HL-60 (cell line): ENCODE measurements around the gene LMOD1.

Source experiments
- DNase-seq, 2 experiments: peaks; one replicate each; pipeline ENCODE4 v3.0.0-alpha.2; 2010 to 2020; ENCODE audit warnings: low read depth in 1 of 2, low spot score in 1 of 2
- H3K27ac ChIP-seq: fragments of 250-450 bp; sonication (Bioruptor Pico); replicated peaks from 2 replicates; pipeline ENCODE4 v1.5.1; 2020; ENCODE audit warnings: mild to moderate bottlenecking, moderate library complexity
- H3K27me3 ChIP-seq: fragments of 250-450 bp; sonication (Bioruptor Pico); 2 replicates; pipeline ENCODE4 v1.5.1; 2021; ENCODE audit warnings: mild to moderate bottlenecking, moderate library complexity; ENCODE audit not compliant: insufficient read depth, poor library complexity, severe bottlenecking
- H3K4me3 ChIP-seq: replicated peaks from 2 replicates; pipeline ENCODE4 v1.5.1; 2011; ENCODE audit warnings: mild to moderate bottlenecking, control low read depth, low read length; ENCODE audit not compliant: insufficient read depth
- CTCF ChIP-seq: IDR thresholded peaks from one replicate; pipeline ENCODE4 v1.5.1; 2011; ENCODE audit warnings: low read length, control low read depth, inconsistent platforms; ENCODE audit not compliant: insufficient read depth
- GABPA ChIP-seq: IDR thresholded peaks from 2 replicates; pipeline ENCODE4 v1.6.1; 2012; ENCODE audit warnings: low read depth
- POLR2AphosphoS5 ChIP-seq: IDR thresholded peaks from 2 replicates; pipeline ENCODE4 v1.6.1; 2012; ENCODE audit warnings: low read depth
- REST ChIP-seq: IDR thresholded peaks from 2 replicates; pipeline ENCODE4 v1.6.1; 2012; ENCODE audit warnings: low read depth; ENCODE audit not compliant: insufficient replicate concordance
- SPI1 ChIP-seq: IDR thresholded peaks from 2 replicates; pipeline ENCODE4 v1.6.1; 2012; ENCODE audit warnings: low read depth, mild to moderate bottlenecking, borderline replicate concordance

Gene LMOD1

GRCh38 chr1:201876148-201876818 is 70.1 kb downstream of the LMOD1 start:
- no peaks in the 10 kb centered on the region for H3K27me3 ChIP-seq
- DNase-seq, result no peak
- no peak for TF ChIP-seq POLR2AphosphoS5
- no peak for TF ChIP-seq SPI1
- no peak for TF ChIP-seq CTCF
- no peak for TF ChIP-seq REST
- no peak for TF ChIP-seq GABPA
- H3K27ac ChIP-seq, result no peak overlapping the region
- no peak overlapping the region for H3K4me3 ChIP-seq

- DNase-seq, result no peak
- TF ChIP-seq GABPA (no peak), REST (no peak), CTCF (no peak), SPI1 (no peak), POLR2AphosphoS5 (no peak)
- no peak overlapping the region for H3K27ac ChIP-seq
- no peaks in the 10 kb centered on the region for H3K27me3 ChIP-seq
- H3K4me3 ChIP-seq, result no peak overlapping the region
Measured at GRCh38 chr1:201874672-201875071, 71.7 kb downstream of the LMOD1 start.

GRCh38 chr1:201870397-201870796 is 76.0 kb downstream of the LMOD1 start:
- H3K27me3 ChIP-seq, result no peaks in the 10 kb centered on the region
- H3K4me3 ChIP-seq, result no peak overlapping the region
- TF ChIP-seq POLR2AphosphoS5, result no peak
- no peak for TF ChIP-seq GABPA
- no peak for TF ChIP-seq SPI1
- TF ChIP-seq REST, result no peak
- no peak for TF ChIP-seq CTCF
- H3K27ac ChIP-seq, result no peak overlapping the region
- DNase-seq, result no peak
